ENCODE data around the gene SCAF1. TPM values are rescaled to one million over a fixed set of nuclear protein-coding genes. Genes with fewer than 3 reads are reported as not detected.

Gene SCAF1
- total and polyA plus RNA-seq, 10 of the 15 experiments (the other 5 are each of a cell fraction or from before 2014, with no cell fraction given) = 0.18 to 77.0 (median 5.3) TPM

GRCh38 chr19:49654581-49654980 is 12.6 kb downstream of the SCAF1 start (continued):
- no peak for TF ChIP-seq CEBPZ (IDR thresholded peaks at IDR 0.05; ENCODE audit: low read depth, low read length)
- no peak for TF ChIP-seq ATF3 (IDR thresholded peaks at IDR 0.05; ENCODE audit: borderline replicate concordance, extremely low read depth, low read depth, low read length)
- TF ChIP-seq ZBTB33 (IDR thresholded peaks at IDR 0.05) = no peak
- TF ChIP-seq SIX5 (IDR thresholded peaks at IDR 0.05; ENCODE audit: low read depth, low read length, severe bottlenecking) = no peak
- no peak for TF ChIP-seq RUNX3 (IDR thresholded peaks at IDR 0.05; ENCODE audit: low read length)
- TF ChIP-seq CHD1 (IDR thresholded peaks at IDR 0.05; ENCODE audit: low read depth, low read length) = no peak
- TF ChIP-seq BCLAF1 (IDR thresholded peaks at IDR 0.05) = no peak
- no peak for TF ChIP-seq MLLT1 (IDR thresholded peaks at IDR 0.05)
